GM12872 (cell line): ENCODE data around the gene CFB.

Source experiments
- TF ChIP-seq, protein P1 (sequence below): IDR thresholded peaks from 3 replicates; pipeline ENCODE4 v1.5.1; 2011; ENCODE audit warnings: low read depth, mild to moderate bottlenecking, low read length, moderate library complexity; ENCODE audit not compliant: insufficient read depth

Gene CFB

DNA sequence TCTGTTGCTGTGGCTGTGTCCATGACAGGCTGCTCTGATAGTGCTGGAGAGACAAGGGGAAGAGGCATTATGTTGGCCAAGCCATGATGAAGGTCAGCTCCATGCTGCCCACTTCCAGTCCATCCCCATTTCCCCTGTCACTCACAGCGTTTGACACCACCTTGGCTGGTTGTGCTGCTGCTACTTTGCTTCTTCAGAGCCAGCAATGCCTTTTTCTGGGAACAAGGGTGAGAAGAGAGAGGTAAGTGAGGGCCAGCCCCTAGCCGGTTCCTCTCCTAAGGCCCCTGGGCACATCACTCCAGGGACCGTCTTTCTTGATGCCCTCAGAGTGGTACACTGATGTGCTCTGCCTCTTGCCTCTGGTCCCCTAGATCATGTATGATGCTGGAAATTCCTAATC, 10.9 kb downstream of the CFB start:
- TF ChIP-seq, protein P1, sequence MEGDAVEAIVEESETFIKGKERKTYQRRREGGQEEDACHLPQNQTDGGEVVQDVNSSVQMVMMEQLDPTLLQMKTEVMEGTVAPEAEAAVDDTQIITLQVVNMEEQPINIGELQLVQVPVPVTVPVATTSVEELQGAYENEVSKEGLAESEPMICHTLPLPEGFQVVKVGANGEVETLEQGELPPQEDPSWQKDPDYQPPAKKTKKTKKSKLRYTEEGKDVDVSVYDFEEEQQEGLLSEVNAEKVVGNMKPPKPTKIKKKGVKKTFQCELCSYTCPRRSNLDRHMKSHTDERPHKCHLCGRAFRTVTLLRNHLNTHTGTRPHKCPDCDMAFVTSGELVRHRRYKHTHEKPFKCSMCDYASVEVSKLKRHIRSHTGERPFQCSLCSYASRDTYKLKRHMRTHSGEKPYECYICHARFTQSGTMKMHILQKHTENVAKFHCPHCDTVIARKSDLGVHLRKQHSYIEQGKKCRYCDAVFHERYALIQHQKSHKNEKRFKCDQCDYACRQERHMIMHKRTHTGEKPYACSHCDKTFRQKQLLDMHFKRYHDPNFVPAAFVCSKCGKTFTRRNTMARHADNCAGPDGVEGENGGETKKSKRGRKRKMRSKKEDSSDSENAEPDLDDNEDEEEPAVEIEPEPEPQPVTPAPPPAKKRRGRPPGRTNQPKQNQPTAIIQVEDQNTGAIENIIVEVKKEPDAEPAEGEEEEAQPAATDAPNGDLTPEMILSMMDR = no peak

DNA sequence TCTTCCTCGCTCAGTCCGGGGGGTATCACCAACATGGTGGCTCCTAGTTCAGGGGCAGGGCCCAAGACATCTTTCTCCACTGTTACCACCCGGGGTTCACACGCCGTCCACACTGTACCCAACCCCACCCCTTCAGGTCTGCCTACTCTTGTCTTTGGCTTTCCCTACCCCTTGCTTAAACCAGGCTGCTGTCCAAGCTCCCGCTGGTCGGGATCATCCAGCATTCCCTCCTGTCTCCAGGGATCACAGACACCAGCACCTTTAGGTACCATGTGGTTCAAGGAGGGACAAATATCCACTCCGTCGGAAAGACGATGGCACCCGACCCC, 12.5 kb downstream of the CFB start:
- TF ChIP-seq, protein P1 = no peak

DNA sequence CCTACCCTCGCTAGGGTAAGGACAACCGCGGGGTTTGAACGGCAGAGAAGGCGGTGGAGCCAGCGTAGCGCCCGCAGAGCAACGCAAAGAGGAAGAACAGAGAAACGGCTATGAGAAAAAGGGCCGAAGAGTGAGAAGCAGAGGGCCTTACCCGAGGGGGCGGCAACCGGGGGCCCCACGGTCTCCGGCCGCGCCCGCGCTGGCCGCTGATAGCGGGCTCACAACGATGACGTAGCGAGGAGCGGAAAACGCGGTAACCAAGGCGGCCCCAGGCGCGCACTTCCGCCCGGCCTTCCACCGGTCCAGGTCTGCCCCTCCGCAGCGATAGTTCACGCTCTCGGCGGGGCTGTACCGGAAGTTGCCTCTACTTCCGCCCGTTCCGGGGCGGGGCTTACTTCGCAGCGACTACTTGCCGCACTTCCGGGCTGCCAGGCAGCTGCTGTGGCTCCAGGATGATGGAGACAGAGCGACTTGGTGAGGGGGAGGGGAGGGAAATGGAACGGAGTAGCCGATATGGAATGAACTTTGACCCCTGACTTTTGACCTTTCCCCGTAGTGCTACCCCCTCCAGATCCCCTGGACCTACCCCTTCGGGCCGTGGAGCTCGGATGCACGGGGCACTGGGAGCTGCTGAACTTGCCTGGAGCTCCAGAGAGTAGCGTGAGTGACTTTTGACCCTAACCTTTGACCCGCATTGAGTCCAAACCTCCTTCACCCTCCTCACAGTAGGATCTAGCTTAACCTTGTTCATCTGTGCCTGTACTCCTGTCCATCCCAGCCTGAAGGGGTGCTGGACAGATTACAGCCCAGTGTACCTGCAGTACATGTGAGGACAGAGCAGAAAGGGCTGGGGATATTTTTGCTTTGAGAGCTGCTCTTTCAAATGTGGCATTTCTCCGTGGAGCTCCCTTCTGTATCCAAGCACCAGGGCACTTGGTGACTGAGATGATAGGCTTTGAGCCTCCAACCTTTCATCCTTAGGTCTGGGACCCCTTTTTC, 13.1 kb downstream of the CFB start, which contains the start of the genes NELFE and SKIC2:
Gene NELFE, minus strand, starts transcription at position 231 of the 999 bp plus-strand sequence. CDS start 525 bp downstream, outside the sequence.
Gene SKIC2, plus strand, starts transcription at position 435 of the 999 bp plus-strand sequence. Its CDS starts 18 bp downstream, at position 453.
- TF ChIP-seq, protein P1 = no peak

DNA sequence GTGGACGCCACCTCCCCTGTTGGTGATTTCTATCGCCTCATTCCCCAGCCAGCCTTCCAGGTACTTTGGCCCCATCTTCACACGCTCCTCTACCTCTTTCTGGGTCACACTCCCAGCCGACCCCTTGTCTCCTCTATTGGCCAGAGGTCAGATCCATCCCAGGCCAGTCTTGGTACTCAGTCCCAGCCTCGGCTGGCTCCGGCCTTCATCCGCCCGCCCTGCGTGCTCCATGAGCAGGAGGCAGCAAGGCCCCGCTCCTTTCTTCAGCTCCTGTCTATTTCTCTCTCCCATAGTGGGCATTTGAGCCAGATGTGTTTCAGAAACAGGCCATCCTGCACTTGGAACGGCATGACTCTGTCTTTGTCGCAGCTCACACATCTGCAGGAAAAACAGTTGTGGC, 15.7 kb downstream of the CFB start:
- TF ChIP-seq, protein P1 = no peak

DNA sequence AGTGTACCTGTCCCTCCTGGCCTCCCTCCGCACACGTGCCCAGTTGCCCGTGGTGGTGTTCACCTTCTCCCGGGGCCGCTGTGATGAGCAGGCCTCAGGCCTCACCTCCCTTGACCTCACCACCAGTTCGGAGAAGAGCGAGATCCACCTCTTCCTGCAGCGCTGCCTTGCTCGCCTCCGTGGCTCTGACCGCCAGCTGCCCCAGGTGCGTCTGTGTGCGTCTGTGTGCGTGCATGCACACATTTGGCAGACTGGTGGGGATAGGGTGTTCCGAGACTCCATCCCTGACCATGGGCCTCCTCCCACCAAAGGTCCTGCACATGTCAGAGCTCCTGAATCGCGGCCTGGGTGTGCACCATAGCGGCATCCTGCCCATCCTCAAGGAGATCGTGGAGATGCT, 18.0 kb downstream of the CFB start:
- TF ChIP-seq, protein P1 = no peak

DNA sequence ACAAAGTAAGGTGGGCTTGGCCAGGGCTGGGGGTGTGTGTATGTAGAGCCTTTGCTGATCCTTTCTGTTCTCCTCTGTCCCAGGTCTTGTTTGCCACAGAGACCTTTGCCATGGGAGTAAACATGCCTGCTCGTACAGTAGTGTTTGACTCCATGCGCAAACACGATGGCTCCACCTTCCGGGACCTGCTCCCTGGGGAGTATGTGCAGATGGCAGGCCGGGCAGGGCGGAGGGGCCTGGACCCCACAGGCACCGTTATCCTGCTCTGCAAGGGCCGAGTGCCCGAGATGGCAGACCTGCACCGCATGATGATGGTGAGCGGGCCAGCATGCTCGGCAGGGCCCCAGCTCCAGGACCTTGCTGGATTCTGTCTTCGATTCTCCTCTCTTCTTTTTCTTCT, 19.8 kb downstream of the CFB start:
- TF ChIP-seq, protein P1 = no peak

DNA sequence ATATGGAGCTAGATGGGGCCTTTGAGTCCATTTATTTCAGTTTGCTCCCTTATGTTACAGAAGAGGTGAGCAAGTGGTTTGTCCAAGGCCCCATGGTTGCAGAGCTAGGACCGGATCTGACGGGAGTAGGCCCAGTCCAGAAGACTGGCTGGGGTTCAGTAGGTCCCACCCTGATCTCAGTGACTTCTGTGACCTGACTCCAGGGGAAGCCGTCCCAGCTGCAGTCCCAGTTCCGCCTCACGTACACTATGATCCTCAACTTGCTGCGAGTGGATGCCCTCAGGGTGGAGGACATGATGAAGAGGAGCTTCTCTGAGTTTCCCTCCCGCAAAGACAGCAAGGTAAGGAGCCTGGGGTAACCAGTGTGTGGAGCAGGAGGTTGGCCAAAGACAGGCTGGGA, 20.6 kb downstream of the CFB start:
- TF ChIP-seq, protein P1 = no peak
